Neural cell (in vitro differentiated cells): Measurements from ENCODE around the gene COL18A1. TPM values are rescaled to one million over a fixed set of nuclear protein-coding genes. Genes with fewer than 3 reads are reported as not detected.

ENCODE experiments used
- H2AFZ ChIP-seq: fragments of 200-600, 300-800 bp; sonication (generic), shearing (Covaris generic); 2 replicates; pipeline ENCODE4 v1.6.0; 2014; ENCODE audit warnings: low read depth, mild to moderate bottlenecking, antibody characterized with exemption, low read length, moderate library complexity
- H3F3A ChIP-seq: fragments of 200-600 bp; shearing (Covaris generic); 2 replicates; pipeline ENCODE4 v1.6.1; 2016; ENCODE audit warnings: mild to moderate bottlenecking, moderate library complexity, mixed read lengths, antibody characterized with exemption, low read length; ENCODE audit not compliant: insufficient read depth, poor library complexity, severe bottlenecking
- H3K27ac ChIP-seq: fragments of 200-600, 300-800 bp; sonication (generic), shearing (Covaris generic); 2 replicates; pipeline ENCODE4 v1.5.1; 2014; ENCODE audit warnings: mild to moderate bottlenecking, low read length, moderate library complexity
- H3K27me3 ChIP-seq: fragments of 300-800, 200-600 bp; sonication (generic), shearing (Covaris generic); 2 replicates; pipeline ENCODE4 v1.6.0; 2014; ENCODE audit warnings: mild to moderate bottlenecking, low read depth, low read length, moderate library complexity; ENCODE audit not compliant: insufficient read depth
- H3K36me3 ChIP-seq: fragments of 300-800, 200-600 bp; sonication (generic), shearing (Covaris generic); 2 replicates; pipeline ENCODE4 v1.5.1; 2014; ENCODE audit warnings: mild to moderate bottlenecking, antibody characterized with exemption, low read length, moderate library complexity; ENCODE audit not compliant: insufficient read depth
- H3K4me2 ChIP-seq: fragments of 300-800, 200-600 bp; sonication (generic), shearing (Covaris generic); 2 replicates; pipeline ENCODE4 v1.6.0; 2014; ENCODE audit warnings: mild to moderate bottlenecking, low read length
- H3K4me3 ChIP-seq: fragments of 300-800, 200-600 bp; sonication (generic), shearing (Covaris generic); 2 replicates; pipeline ENCODE4 v1.5.1; 2014; ENCODE audit warnings: mild to moderate bottlenecking, low read length, moderate library complexity
- H3K79me2 ChIP-seq: fragments of 200-600 bp; shearing (Covaris generic); replicated peaks from 2 replicates; pipeline ENCODE4 v1.6.0; 2014; ENCODE audit warnings: mild to moderate bottlenecking, low read length, moderate library complexity; ENCODE audit not compliant: insufficient read depth
- H3K9ac ChIP-seq: fragments of 300-800, 200-600 bp; sonication (generic), shearing (Covaris generic); 2 replicates; pipeline ENCODE4 v1.6.1; 2016; ENCODE audit warnings: mild to moderate bottlenecking, low read length, mixed read lengths
- H3K9me2 ChIP-seq: fragments of 200-600 bp; shearing (Covaris generic); 2 replicates; pipeline ENCODE4 v1.6.1; 2016; ENCODE audit warnings: mild to moderate bottlenecking, low read length, mixed read lengths; ENCODE audit not compliant: insufficient read depth
- H3K9me3 ChIP-seq: fragments of 200-600, 300-800 bp; sonication (generic), shearing (Covaris generic); 2 replicates; pipeline ENCODE4 v1.6.1; 2016; ENCODE audit warnings: mild to moderate bottlenecking, mixed run types, low read length, moderate library complexity, mixed read lengths
- H4K20me1 ChIP-seq: fragments of 200-600 bp; shearing (Covaris generic); 2 replicates; pipeline ENCODE4 v1.6.1; 2016; ENCODE audit warnings: mild to moderate bottlenecking, mixed run types; ENCODE audit not compliant: insufficient read depth
- EP300 ChIP-seq: fragments of 450-650 bp; conservative IDR thresholded peaks from 2 replicates; pipeline ENCODE4 v1.6.1; 2014; ENCODE audit warnings: antibody characterized with exemption, mild to moderate bottlenecking, moderate library complexity; ENCODE audit not compliant: poor library complexity, severe bottlenecking
- EZH2 ChIP-seq: fragments of 200-600, 300-800 bp; shearing (Covaris generic), sonication (generic); IDR thresholded peaks from 2 replicates; pipeline ENCODE4 v1.6.1; 2014; ENCODE audit warnings: antibody characterized with exemption, low read length, borderline replicate concordance, mild to moderate bottlenecking; ENCODE audit not compliant: insufficient read depth, poor library complexity, severe bottlenecking
- MXI1 ChIP-seq: fragments of 450-650 bp; conservative IDR thresholded peaks from 2 replicates; pipeline ENCODE4 v1.6.1; 2014; ENCODE audit warnings: antibody characterized with exemption, mild to moderate bottlenecking; ENCODE audit not compliant: poor library complexity, severe bottlenecking
- POLR2AphosphoS5 ChIP-seq: IDR thresholded peaks from 2 replicates; pipeline ENCODE4 v1.6.1; 2012
- RAD21 ChIP-seq: fragments of 450-650 bp; conservative IDR thresholded peaks from 2 replicates; pipeline ENCODE4 v1.6.1; 2014; ENCODE audit warnings: antibody characterized with exemption, mild to moderate bottlenecking, moderate library complexity
- SMC3 ChIP-seq: fragments of 450-650 bp; conservative IDR thresholded peaks from 2 replicates; pipeline ENCODE4 v1.6.1; 2014; ENCODE audit warnings: antibody characterized with exemption, mild to moderate bottlenecking, moderate library complexity; ENCODE audit not compliant: poor library complexity
- TAF1 ChIP-seq: IDR thresholded peaks from 2 replicates; pipeline ENCODE4 v1.6.1; 2012; ENCODE audit warnings: low read depth
- polyA plus RNA-seq: library from polyadenylated mRNA; depleted of rRNA; stranded (reverse); fragments of >200 nt; gene quantifications from 2 replicates; pipeline ENCODE4 v1.2.3, GENCODE V29; 2014
- TF ChIP-seq, protein P1 (sequence below): fragments of 450-650 bp; IDR thresholded peaks from 2 replicates; pipeline ENCODE4 v1.5.1; 2014; ENCODE audit warnings: antibody characterized with exemption, mild to moderate bottlenecking, moderate library complexity; ENCODE audit not compliant: poor library complexity, severe bottlenecking
- TF ChIP-seq, protein P2 (sequence below): IDR thresholded peaks from 2 replicates; pipeline ENCODE4 v1.6.1; 2012; ENCODE audit warnings: borderline replicate concordance

COL18A1 gene
- polyA plus RNA-seq, 1 donor from 2014 or later = 2.5 TPM

DNA sequence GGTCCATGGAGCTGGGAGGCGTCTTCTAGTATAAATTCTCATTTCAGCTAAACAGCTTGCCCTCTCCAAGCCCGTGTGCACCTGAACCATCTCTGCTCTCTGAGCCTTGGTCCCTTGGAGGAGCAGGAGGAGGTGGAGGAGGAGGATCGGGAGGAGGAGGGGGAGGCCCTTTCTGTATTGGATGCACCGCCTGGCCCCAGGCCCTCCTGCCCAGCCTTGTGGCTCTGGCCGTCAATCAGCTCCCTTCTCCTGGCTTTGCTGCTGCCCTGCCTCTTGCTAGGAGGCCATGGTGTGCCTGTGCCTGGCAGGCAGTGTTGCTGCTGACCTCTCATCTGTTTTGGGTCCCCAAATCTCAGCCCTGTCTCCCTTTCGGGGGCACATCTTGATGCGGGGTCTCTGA is 9.0 kb downstream of the COL18A1 start:
- Histone ChIP-seq H4K20me1 (no peaks in the 10 kb centered on the region), H3K27ac (no peak overlapping the region), H3K36me3 (no peaks in the 10 kb centered on the region), H3K9me2 (no peaks in the 10 kb centered on the region), H2AFZ (no peak overlapping the region), H3K4me2 (no peak overlapping the region), H3K9ac (no peak overlapping the region), H3K4me3 (no peak overlapping the region), H3K27me3 (no peaks in the 10 kb centered on the region), H3F3A (no peaks in the 10 kb centered on the region), H3K79me2 (no peaks in the 10 kb centered on the region), H3K9me3 (no peaks in the 10 kb centered on the region)
- no peak for TF ChIP-seq POLR2AphosphoS5
- TF ChIP-seq RAD21 = no peak
- TF ChIP-seq MXI1 = no peak
- no peak for TF ChIP-seq TAF1
- TF ChIP-seq, protein P1, sequence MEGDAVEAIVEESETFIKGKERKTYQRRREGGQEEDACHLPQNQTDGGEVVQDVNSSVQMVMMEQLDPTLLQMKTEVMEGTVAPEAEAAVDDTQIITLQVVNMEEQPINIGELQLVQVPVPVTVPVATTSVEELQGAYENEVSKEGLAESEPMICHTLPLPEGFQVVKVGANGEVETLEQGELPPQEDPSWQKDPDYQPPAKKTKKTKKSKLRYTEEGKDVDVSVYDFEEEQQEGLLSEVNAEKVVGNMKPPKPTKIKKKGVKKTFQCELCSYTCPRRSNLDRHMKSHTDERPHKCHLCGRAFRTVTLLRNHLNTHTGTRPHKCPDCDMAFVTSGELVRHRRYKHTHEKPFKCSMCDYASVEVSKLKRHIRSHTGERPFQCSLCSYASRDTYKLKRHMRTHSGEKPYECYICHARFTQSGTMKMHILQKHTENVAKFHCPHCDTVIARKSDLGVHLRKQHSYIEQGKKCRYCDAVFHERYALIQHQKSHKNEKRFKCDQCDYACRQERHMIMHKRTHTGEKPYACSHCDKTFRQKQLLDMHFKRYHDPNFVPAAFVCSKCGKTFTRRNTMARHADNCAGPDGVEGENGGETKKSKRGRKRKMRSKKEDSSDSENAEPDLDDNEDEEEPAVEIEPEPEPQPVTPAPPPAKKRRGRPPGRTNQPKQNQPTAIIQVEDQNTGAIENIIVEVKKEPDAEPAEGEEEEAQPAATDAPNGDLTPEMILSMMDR = no peak
- TF ChIP-seq, protein P2, sequence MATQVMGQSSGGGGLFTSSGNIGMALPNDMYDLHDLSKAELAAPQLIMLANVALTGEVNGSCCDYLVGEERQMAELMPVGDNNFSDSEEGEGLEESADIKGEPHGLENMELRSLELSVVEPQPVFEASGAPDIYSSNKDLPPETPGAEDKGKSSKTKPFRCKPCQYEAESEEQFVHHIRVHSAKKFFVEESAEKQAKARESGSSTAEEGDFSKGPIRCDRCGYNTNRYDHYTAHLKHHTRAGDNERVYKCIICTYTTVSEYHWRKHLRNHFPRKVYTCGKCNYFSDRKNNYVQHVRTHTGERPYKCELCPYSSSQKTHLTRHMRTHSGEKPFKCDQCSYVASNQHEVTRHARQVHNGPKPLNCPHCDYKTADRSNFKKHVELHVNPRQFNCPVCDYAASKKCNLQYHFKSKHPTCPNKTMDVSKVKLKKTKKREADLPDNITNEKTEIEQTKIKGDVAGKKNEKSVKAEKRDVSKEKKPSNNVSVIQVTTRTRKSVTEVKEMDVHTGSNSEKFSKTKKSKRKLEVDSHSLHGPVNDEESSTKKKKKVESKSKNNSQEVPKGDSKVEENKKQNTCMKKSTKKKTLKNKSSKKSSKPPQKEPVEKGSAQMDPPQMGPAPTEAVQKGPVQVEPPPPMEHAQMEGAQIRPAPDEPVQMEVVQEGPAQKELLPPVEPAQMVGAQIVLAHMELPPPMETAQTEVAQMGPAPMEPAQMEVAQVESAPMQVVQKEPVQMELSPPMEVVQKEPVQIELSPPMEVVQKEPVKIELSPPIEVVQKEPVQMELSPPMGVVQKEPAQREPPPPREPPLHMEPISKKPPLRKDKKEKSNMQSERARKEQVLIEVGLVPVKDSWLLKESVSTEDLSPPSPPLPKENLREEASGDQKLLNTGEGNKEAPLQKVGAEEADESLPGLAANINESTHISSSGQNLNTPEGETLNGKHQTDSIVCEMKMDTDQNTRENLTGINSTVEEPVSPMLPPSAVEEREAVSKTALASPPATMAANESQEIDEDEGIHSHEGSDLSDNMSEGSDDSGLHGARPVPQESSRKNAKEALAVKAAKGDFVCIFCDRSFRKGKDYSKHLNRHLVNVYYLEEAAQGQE = no peak
- TF ChIP-seq EP300 = no peak
- no peak for TF ChIP-seq SMC3
- TF ChIP-seq EZH2 = no peak

DNA sequence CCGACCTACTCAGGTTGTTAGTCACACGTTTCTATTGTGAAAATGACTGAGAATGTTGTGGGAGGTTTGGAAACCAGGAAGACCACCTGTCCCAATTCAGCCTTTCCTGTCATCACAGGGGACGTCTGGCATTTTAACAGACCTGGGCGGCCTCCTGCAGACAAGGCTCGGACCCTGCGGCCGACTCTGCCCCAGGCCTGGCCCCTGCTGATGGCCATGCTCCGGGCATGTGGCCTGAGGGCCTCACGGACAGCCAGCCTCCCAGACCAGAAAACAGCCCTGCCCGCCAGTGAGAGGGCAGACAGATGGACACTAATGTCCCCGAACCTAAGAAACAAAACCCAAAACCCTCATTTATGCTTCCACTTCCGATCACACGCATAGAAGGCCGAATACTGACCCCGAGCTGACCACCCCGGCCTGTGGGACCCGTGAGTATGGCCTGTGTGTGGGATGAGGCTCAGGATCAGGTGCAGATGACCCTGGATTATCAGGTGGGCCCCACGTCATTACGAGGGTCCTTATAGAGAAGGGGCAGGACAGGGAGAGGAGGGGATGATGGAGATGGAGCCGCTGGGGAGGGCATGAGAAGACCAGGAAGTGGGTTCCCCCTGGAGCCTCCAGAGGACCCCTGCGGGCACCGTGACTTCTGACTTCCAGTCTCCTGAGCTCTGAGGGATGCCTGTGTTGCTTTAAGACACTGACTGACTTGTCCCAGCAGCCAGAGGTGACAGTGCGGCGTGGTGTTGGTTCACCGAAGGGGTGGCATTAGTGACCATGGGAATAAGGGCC is 9.6 kb downstream of the COL18A1 start:
- Histone ChIP-seq H3K4me2 (no peak overlapping the region), H3K27ac (no peak overlapping the region), H4K20me1 (no peaks in the 10 kb centered on the region), H3K9me2 (no peaks in the 10 kb centered on the region), H3K9me3 (no peaks in the 10 kb centered on the region), H3K4me3 (no peak overlapping the region), H2AFZ (no peak overlapping the region), H3F3A (no peaks in the 10 kb centered on the region), H3K27me3 (no peaks in the 10 kb centered on the region), H3K79me2 (no peaks in the 10 kb centered on the region), H3K9ac (no peak overlapping the region), H3K36me3 (no peaks in the 10 kb centered on the region)
- TF ChIP-seq SMC3 = no peak
- TF ChIP-seq EP300 = no peak
- TF ChIP-seq, protein P2 = no peak
- TF ChIP-seq EZH2 = no peak
- TF ChIP-seq MXI1 = no peak
- no peak for TF ChIP-seq TAF1
- no peak for TF ChIP-seq RAD21
- TF ChIP-seq, protein P1 = no peak
- TF ChIP-seq POLR2AphosphoS5 = no peak
